UCSD-AML1 (cell line): ENCODE data around the gene CD248.
"Not testable (repeated sequence)": the region's sequence is repeated elsewhere in the genome, so short reads cannot be mapped to it uniquely, and the experiment has no call there.

Experiments
- DNase-seq: peaks from one replicate; lab custom pipeline; 2025; ENCODE audit not compliant: unreplicated experiment; lab: John Stamatoyannopoulos, UW

Gene CD248

DNA sequence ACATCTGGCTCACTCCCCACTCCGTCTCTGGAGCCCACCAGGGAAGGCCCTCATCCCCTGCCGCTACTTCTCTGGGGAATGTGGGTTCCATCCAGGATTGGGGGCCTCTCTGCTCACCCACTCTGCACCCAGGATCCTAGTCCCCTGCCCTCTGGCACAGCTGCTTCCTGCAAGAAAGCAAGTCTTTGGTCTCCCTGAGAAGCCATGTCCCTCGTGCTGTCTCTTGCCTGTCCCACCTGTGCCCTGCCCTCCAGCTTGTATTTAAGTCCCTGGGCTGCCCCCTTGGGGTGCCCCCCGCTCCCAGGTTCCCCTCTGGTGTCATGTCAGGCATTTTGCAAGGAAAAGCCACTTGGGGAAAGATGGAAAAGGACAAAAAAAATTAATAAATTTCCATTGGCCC, 39.8 kb downstream of the CD248 start:
- DNase-seq = peak; percentile 36

GRCh38 chr11:66276619-66277018, 40.2 kb downstream of the CD248 start:
- DNase-seq = not testable (repeated sequence)

DNA sequence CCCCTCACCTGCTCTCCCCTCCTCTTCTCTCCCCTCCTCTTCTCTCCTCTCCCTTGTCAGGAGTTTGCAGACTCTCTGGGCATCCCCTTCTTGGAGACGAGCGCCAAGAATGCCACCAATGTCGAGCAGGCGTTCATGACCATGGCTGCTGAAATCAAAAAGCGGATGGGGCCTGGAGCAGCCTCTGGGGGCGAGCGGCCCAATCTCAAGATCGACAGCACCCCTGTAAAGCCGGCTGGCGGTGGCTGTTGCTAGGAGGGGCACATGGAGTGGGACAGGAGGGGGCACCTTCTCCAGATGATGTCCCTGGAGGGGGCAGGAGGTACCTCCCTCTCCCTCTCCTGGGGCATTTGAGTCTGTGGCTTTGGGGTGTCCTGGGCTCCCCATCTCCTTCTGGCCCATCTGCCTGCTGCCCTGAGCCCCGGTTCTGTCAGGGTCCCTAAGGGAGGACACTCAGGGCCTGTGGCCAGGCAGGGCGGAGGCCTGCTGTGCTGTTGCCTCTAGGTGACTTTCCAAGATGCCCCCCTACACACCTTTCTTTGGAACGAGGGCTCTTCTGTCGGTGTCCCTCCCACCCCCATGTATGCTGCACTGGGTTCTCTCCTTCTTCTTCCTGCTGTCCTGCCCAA, 40.7 kb downstream of the CD248 start:
- DNase-seq = no peak

- no peak for DNase-seq
Measured at GRCh38 chr11:66275396-66275795, 41.4 kb downstream of the CD248 start.

- no peak for DNase-seq
Measured at GRCh38 chr11:66274219-66274618, 42.6 kb downstream of the CD248 start.

DNA sequence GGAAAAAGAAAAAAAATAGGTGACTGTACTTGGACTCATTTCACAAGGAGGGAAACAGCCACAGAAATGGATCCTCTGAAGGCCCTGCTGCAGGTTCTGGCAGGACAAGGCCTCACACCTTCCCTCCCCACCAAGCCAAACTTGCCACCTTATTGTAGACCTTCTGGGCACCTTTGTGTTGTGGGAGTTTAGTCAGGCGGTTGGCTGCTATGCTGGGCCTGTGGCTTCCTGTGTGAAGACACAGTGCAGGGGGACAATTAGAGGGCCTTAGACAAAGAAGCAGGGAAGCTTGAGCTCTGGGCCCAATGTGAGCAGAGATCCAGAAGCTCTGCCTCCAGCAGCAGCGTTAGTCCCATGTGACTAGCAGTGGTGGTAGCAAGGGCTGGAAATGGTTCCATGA, 44.2 kb downstream of the CD248 start:
- DNase-seq = no peak

DNA sequence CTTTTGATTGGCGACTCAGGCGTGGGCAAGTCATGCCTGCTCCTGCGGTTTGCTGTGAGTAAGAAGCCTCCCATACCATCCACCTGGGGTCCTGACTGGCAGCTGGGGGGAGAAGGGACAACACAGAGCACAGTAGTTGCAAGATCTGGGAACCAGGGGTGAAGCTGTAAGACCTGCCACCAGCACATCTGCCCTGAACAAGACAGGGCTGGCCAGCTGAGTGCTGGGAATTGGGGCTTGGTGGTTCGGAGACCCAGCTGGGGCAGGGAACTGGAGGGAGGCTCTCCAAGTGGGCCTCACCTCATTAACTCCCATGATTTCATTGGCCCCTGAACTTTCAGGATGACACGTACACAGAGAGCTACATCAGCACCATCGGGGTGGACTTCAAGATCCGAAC, 45.0 kb downstream of the CD248 start:
- DNase-seq = no peak

GRCh38 chr11:66268952-66269905, 47.6 kb downstream of the CD248 start:
- DNase-seq = peak; percentile 55

DNA sequence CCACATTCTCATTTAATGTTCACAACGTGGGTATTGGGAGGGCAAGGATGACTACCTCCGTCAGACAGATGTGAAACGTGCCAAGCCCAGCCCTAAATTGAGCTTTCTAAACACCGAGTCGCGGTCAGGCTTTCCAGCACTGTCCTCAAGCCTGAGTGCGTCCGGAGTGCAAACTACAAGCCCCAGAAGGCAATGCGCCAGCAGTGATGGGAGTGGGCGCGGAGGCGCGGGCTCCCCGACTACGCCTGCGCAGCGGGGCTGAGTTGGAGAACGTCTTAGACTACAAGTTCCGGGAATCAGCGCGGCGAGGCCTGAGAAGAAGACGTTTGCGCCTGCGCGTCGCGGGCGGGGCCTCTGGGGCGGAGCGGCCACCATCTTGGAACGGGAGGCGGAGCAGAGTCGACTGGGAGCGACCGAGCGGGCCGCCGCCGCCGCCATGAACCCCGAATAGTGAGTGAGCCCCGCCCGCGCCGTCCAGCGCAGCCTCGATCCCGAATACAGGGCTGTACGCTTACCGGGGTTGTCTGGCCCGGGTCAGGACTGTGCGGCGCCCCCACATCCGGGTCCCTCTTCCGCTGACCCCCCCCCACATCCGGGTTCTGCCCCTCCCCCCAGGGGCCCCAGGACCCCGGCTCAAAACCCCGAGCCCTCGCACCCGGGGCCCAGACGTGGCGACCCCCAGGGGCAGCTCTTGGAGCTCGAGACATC, 48.4 kb downstream of the CD248 start, which contains the start of gene RAB1B:
Gene RAB1B (plus strand): TSS at position 396 of the 708 bp plus-strand sequence. CDS start 41 bp downstream, at position 437.
- DNase-seq = peak; percentile 100

- peak; percentile 87 for DNase-seq
Measured at GRCh38 chr11:66267379-66268243, 49.2 kb downstream of the CD248 start.

GRCh38 chr11:66267039-66267378, 49.8 kb downstream of the CD248 start:
- DNase-seq = no peak

- no peak for DNase-seq
Measured at GRCh38 chr11:66266378-66267038, 50.3 kb downstream of the CD248 start.

DNA sequence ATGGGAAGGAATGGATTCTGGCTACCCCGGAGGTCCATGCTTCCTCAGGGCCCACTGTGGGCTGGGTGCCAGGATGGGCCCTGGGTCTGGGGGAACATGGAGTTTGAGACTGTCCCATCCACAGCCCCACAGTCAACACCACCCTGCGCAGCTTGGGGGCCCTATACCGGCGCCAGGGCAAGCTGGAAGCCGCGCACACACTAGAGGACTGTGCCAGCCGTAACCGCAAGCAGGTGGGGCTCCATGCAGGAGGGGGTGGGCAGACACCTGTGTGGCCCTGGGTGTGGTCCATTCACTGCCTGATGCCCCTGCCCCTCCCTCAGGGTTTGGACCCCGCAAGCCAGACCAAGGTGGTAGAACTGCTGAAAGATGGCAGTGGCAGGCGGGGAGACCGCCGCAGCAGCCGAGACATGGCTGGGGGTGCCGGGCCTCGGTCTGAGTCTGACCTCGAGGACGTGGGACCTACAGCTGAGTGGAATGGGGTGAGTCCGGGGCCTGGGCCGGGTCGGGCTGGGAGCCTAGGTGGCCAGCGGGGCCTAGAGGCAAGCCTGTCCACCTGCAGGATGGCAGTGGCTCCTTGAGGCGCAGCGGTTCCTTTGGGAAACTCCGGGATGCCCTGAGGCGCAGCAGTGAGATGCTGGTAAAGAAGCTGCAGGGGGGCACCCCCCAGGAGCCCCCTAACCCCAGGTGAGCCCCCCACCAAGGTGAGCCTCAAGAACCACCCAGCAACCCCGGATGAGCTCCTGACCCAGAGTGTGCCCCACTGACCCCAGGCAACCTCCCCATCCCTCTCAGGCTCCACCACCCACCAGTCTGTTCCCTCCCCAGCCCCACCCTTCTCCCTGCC, 51.1 kb downstream of the CD248 start:
- no peak for DNase-seq

- peak; percentile 17 for DNase-seq
Measured at GRCh38 chr11:66264914-66265313, 51.9 kb downstream of the CD248 start.
